Loucy (cell line): ENCODE measurements around the gene PHC1.

Experiments
- EZH2phosphoT487 ChIP-seq: fragments of 200-600 bp; IDR thresholded peaks from 2 replicates; pipeline ENCODE4 v1.6.1; 2018; ENCODE audit warnings: antibody characterized with exemption, mild to moderate bottlenecking, moderate library complexity, borderline replicate concordance
- TF ChIP-seq, protein P1 (sequence below): fragments of 200-600 bp; sonication (generic); conservative IDR thresholded peaks from 2 replicates; pipeline ENCODE4 v1.5.1; 2014; ENCODE audit warnings: mild to moderate bottlenecking, antibody characterized with exemption, low read length

DNA sequence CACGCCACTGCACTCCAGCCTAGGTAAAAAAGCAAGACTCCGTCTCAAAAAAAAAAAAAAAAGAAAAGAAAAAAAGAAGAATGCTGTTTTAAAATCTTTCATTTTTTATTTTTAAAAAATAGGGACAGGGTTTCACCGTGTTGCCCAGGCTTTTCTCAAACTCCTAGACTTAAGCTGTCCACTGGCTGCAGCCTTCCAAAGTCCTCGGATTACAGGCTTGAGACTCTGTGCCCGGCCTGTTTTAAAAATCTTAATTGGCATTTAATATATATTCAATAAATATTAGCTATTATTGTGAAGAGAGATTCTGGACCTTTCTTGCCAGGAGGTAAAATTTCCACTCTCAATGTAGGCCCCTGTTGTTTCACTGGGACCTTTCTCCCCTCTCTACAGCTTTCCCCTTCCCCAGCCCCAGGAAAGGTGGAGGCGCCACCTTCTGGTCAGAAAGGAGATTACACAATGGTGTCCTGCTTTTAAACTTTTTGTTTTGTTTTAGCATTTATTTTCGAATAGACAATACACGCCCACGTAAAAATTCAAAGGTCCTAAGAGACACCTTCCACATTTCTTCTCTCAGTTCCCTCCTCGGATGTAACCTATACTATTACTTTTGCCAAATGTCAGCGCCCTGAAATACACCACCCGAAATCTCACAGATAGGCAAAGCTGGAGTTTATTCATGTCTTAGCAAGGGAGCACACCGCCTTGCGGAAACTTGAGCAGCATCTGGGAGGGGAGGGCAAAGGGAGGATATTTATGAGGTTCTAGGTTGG, 23.8 kb upstream of the PHC1 start:
- TF ChIP-seq, protein P1, sequence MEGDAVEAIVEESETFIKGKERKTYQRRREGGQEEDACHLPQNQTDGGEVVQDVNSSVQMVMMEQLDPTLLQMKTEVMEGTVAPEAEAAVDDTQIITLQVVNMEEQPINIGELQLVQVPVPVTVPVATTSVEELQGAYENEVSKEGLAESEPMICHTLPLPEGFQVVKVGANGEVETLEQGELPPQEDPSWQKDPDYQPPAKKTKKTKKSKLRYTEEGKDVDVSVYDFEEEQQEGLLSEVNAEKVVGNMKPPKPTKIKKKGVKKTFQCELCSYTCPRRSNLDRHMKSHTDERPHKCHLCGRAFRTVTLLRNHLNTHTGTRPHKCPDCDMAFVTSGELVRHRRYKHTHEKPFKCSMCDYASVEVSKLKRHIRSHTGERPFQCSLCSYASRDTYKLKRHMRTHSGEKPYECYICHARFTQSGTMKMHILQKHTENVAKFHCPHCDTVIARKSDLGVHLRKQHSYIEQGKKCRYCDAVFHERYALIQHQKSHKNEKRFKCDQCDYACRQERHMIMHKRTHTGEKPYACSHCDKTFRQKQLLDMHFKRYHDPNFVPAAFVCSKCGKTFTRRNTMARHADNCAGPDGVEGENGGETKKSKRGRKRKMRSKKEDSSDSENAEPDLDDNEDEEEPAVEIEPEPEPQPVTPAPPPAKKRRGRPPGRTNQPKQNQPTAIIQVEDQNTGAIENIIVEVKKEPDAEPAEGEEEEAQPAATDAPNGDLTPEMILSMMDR: peak; percentile 96
- TF ChIP-seq EZH2phosphoT487: no peak
